NCI-H345 treated with DMSO at 0.1 percent for 48 hours (cell line): ENCODE measurements around the gene PPHLN1.
"Not testable (repeated sequence)": the region's sequence is repeated elsewhere in the genome, so short reads cannot be mapped to it uniquely, and the experiment has no call there.

Experiments
- DNase-seq: peaks from one replicate; lab custom pipeline; 2025; ENCODE audit not compliant: unreplicated experiment; lab: John Stamatoyannopoulos, UW

The PPHLN1 gene

DNA sequence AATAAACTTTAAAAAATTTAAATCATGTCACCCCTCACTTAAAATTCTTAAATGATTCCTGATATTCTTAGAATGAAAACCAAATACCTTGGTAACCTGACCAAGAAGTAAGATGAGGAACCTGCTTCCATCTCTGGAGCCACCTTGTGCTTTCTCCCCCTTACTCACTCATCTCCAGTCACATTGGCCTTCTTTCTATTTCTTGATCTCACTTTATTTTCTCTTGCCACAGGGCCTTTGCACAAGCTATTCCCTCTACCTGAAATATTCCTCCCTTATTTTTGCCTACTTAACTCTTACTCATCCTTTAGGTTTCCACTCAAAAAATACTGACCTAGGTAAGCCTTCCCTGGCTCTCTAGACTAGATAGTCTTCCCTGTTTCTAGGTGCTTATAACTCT lies 5.2 kb upstream of the PPHLN1 start:
- DNase-seq: no peak

DNA sequence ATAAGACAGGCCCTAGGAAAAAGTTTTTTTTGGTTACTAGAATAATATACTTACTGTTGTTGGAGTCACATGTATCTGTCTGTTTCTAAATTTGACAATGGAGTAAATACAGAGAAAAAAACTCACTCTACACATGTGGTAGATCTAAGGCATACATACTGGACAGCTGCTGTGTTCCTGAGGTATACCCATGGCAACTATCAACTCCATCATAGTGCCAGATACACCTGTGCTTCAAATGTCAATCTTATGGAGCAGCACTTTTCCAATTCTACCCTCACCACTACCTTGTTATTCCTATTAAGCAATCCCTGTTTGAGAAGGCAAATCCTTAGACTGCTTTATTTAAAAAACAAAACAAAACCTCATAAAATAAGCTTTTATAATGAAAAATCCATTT lies 3.4 kb upstream of the PPHLN1 start:
- DNase-seq: no peak

DNA sequence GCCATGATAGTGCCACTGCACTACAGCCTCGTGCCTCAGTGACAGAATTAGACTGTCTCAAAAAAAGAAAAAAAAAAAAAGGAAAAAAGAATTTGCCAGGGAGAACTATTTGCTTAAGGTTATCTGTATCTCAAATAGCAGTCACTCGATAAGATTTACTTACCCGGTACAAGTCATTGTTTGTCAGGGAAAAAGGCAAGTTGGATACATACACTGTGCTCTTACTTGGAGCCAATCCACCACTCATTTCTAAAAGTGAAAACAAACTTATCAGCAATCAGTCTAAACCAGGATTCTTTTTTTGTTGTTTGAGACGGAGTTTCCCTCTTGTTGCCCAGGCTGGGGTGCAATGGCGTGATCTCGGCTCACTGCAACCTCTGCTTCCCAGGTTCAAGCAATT lies 2.1 kb upstream of the PPHLN1 start:
- DNase-seq: no peak

DNA sequence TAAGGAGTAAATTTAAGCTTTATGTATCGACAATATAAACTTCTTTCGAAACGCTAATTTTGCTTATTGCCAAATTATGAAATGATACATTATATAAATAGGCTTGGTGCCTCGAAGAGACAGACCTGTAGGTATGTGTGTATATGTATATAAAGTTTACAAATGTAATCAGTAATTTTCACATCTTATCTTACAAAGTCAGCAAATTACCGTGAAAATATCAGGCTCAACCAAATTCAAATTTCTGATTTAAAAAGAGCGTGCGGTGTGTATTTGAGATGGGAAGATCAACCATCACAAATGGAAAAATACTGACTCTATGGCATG lies 678 bp upstream of the PPHLN1 start:
- DNase-seq: no peak

DNA sequence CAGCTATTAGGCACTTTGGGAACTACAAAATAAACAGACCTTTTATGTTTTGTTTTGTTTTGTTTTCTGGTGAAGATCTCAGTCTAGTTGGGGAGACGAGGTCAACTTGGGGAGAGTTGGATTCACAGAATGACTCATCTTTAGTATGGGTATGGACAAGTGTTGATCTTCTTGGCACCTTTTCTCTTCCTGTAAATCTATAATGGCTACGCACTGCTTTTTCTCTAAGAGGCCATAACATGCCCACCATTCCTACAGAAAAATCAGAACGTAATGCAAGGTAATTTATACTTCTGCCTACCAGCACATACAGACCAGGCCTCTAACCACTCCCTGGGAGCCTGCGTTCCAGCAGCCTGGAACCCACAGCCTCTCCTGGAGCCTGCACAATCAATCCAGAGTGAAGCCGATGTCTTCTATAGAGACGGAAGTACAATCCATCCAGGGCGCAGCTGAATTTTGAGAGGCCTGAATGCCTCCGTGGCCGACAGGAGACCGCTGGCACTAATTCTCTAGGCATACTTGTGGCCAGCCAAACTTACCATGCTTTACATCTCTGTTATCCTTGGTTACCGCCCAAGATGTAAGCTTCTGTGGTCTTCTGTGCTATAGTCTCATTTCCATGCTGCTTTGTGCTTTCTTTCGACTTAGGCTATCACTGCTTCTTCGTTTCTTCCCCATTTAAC lies 717 bp downstream of the PPHLN1 start:
- no peak for DNase-seq

DNA sequence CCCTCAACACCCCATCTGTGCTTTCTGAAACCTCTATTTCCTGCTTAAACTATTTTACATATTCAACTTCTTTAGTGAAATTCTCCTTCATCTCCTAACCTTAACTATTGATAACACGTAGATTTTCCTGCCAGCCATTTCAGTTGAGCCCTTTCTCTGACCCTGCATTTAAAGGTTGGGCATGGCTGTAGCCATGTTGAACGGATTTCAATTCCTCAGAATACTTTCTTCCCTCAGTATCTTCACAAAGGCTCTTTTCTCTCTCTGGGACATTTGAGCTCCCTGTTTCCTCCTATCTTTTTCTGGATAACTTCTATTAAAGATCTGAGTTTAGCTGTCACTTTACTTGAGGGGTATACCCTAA lies 1.2 kb downstream of the PPHLN1 start:
- no peak for DNase-seq

DNA sequence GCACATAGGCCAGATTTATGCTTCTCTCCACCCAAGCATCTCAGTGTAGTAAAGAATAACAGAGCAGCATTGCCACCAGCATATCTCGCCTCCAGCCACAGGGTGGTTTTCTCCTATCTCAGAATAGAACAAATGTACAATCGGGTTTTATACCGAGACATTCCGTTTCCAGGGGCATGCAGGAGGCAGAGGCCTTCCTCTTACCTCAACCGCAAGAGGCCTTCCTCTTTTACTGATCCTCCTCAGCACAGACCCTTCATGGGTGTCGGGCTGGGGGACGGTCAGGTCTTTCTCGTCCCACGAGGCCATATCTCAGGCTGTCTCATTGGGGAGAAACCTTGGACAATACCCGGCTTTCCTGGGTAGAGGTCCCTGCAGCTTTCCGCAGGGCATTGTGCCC lies 4.1 kb downstream of the PPHLN1 start:
- not testable (repeated sequence) for DNase-seq

DNA sequence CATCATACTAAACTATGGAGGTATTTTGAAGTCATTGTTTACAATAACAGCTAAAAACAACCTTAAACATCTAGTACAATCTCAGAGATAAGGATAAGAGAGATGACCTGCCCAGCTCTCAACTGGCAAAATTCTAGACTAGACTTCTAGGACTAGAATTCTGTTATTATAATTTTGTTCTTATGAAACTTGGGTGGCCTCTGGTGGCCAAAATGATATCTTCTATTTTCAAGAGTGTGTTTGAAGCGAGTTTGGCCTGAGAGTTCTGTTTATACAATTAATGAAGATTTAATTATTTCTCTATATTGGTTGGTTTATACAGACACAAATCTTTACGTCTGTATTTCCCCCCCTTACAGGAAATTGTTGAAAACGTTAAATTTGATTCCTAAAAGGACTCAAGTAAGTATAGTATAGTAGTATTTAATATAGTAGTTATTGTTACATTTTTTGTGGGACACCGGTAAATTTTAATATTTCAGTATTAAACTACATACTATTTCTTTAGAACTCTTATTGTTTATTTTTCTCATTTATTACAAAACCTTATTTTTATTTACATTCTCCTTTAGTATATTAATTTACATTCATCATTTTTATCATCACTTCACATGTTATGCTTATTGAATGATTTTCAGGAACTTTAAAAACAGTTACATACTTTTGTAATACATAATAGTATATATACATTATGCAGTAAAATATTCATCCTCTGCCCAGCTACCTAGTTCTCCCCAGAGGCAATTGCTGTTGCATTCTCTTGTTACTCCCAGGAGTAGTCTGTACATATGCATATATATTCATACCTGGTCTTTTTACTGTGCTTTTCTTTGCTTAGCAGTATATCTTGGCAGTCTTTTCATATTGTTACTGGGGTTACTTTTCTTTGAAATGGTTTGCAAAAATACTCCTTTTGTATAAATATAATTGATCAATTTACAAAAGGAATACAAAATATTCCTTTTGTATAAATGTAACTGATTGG lies 6.6 kb downstream of the PPHLN1 start:
- no peak for DNase-seq

DNA sequence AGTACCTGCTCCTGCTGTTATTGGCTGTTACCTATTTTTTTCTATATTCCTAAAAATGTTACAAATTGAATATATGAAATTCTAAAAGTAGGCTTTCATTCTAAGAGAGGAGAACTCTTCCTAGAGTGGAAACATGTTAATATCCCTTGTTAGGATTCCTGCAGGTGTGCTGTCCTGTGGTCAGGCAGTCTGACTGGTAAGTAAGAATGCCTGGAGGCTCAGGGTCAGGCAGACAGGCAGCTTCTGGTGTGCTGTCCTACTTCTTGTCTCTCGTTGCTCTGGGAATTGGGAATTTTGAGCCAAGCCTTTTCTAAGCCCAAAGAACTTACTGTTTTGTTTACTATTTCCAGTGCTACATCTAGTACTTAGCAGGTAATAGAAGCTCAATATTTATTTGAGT lies 10.3 kb downstream of the PPHLN1 start:
- no peak for DNase-seq

DNA sequence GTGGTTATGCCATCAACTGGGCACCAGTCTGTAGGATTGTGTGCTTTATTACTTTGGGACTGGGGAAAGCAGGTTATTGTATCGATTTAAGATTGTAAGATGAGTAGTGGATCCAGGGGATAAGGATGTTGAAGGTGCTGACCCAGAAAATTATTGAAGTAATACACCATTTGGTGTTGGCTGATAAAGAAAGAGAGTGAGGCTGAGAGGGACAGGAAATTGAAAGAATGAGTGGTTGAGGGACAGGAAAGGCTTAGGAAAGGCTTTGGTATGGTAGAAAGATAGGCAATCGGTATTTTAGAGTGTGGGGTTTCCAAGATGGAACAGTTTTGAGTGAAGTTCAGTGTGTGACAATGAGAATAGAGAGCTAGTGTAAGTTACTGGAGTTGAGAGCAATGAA lies 12.3 kb downstream of the PPHLN1 start:
- no peak for DNase-seq

DNA sequence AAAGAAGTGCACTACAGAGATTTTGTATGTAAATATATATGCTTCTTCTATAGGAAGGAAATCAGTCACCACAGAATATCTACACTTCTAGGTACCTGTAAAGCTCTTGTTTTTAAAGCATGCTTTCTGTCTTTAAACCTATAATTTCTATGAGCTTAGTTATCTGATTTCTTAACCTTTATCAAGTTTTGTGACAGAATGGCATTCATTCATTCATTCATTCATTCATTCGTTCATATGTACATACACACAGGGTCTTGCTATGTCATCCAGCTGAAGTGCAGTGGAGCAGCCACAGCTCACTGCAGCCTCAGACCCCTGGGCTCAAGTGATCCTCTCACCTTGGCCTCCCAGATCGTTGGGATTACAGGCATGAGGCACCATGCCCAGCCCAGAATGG lies 16.1 kb downstream of the PPHLN1 start:
- no peak for DNase-seq

DNA sequence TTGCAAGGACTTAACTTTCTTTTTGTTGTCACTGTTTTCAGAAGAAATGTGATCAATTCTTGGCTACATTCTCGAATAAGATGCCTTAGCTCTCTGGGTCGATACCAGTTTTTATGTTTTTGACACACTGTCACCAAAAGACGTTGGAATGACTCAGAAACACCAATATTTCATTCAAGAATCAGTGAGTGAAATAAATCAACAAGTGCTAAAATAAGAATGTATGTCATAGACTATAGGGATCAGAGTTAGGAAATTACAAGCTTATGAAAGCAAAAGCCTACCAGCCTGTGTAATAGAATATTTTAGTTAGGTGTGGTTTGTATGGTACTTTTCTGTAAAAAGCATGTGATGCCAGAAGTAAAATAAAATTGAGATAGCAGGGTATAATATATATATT lies 17.8 kb downstream of the PPHLN1 start:
- DNase-seq: no peak

DNA sequence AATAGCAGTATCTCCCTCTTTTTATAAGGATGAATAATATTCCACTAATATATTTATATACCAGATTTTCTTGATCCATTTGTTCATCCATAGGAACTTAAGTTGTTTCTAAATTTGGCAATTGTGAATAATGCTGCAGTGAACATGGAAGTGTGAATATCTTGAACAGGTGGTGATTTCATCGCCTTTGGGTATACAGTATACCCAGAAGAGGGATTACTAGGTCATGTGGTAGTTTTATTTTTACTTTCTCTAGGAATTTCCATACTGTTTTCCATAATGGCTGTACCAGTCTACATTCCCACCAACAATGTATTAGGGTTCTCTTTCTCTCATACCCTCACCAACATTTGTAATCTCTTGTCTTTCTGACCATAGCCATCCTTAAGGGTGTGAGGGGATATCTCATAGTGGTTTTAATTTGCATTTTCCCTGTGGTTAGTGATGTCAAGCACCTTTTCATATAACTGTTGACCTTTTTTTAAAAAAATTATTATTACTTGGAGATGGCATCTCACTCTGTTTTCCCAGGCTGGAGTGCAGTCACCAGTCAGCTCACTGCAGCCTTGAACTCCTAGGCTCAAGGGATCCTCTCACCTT lies 20.5 kb downstream of the PPHLN1 start:
- DNase-seq: no peak

DNA sequence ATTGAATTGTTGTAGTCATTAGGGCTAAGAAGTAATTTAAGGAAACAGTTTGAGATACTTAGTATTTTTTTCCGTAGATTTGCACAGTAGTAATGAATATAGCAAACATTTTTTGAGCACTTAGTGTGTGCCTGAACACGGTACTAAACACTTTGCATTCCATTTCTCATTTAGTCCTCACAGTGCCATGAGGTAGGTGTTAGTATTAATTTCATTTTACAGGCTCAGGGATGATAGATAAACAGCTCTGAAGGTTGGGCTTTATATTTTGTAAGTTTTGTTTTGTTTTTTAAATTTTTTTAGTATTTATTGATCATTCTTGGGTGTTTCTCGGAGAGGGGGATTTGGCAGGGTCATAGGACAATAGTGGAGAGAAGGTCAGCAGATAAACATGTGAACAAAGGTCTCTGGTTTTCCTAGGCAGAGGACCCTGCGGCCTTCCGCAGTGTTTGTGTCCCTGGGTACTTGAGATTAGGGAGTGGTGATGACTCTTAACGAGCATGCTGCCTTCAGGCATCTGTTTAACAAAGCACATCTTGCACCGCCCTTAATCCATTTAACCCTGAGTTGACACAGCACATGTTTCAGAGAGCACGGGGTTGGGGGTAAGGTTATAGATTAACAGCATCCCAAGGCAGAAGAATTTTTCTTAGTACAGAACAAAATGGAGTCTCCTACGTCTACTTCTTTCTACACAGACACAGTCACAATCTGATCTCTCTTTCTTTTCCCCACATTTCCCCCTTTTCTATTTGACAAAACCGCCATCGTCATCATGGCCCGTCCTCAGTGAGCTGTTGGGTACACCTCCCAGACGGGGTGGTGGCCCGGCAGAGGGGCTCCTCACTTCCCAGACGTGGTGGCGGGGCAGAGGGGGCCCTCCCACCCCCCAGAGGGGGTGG lies 23.4 kb downstream of the PPHLN1 start:
- DNase-seq: not testable (repeated sequence)

DNA sequence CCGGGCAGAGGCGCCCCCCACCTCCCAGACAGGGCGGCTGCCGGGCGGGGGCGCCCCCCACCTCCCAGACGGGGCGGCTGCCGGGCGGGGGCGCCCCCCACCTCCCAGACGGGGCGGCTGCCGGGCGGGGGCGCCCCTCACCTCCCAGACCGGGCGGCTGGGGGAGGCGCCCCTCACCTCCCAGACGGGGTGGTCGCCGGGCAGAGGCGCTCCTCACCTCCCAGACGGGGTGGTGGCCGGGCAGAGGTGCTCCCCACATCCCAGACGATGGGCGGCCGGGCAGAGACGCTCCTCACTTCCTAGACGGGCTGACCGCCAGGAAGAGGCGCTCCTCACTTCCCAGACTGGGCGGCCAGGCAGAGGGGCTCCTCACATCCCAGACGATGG lies 24.0 kb downstream of the PPHLN1 start:
- DNase-seq: not testable (repeated sequence)

DNA sequence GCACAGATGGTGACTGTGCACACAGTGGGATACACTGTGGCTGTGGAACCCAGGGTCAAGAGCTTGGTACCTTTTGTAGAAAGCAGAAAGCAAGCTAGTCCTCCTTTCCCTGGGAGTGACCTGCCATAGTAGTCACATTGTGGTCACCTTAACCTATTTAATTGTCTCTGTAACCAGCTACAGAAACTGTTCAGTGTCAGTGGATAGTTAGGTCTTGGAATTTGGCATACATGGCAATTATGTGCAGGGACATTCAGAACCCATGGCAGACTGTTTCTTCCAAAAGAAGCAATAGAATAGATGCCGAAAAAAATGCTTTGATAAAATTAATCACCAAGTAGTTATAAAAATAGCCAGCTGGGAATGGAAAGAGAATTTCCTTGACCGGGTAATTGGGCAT lies 30.4 kb downstream of the PPHLN1 start:
- no peak for DNase-seq

DNA sequence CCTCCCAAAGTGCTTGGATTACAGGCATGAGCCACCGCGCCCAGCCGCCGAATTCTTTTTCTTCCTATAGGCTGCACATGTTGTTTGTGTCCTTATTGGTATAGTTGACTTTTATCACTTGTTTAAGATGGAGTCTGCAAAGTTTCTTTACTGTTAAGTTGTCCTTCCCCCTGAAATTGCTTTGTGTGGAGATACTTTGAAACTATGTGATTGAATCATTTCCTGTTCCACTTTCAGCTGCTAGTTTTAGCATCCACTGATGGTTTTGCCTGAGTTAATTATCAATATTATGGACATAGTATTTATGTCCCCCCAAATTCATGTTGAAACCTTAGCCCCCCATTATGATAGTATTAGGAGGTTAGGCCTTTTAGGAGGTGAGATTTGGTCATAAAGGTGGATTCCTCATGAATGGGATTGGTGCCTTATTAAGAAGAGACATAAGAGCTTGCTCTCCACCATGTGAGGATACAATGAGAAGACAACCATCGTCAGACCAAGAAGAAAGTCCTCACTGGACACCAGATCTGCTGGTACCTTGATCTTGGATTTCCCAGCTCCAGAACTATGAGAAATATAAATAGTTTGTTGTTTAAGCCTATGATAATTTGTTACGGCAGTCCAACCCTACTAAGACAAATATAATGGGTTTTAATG lies 34.9 kb downstream of the PPHLN1 start:
- no peak for DNase-seq

DNA sequence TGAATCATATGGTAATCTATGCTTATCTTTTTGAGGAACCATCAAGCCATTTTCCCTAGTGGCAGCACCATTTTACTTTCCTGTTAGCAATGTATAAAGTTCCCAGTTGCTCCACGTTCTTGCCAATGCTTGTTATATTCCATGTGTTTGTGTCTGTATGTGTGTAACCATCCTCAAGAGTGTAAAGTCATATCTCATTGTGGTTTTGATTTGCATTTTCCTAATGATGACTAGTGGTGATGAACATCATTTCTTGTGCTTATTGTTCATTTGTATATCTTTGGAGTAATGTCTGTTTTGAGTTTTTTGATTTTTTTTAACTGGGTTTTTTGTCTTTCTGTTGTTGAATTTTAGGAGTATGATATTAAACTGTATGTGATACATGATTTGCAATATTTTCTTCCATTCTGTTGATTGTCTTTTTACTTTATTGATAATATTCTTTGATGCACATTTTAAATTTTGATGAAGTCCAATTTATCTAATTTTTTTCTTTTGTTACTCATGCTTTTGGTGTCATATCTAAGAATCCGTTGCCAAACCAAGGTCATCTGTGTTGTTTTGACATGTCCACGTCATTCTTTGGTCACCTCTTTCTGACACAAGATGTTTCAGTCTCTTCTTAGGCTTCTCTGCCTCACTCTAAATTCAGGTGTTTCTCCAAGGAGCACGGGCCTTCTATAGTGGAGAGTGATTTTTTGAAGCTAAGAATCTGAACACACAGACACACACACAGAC lies 36.1 kb downstream of the PPHLN1 start:
- no peak for DNase-seq

DNA sequence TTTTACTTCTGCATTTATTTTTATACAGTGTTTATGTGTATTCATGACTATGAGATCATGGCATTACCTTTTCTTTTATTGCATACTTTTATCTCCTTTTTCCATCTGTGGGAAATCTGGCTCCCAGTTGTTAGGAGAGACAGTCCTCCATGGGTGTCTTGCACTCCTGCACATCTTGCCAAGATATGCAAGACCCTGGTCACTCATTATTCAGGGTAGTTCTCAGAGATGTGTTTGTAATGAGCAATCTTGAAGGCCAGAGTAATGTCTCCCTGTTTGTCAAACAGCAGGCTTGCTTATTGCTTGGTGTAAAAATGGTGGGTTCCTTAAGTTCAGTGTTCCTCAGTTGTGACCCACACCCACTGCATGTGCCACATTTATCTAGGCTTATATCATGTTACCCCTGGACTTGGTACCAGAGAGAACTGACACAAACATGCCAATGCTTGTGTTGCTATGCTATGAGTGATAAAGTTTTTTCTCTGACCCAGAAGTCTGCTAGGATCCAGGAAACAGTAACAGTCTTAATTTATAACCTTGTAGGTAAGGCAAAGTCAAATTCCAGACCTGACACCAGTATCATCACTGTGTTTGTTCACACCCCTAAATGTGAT lies 36.8 kb downstream of the PPHLN1 start:
- no peak for DNase-seq

DNA sequence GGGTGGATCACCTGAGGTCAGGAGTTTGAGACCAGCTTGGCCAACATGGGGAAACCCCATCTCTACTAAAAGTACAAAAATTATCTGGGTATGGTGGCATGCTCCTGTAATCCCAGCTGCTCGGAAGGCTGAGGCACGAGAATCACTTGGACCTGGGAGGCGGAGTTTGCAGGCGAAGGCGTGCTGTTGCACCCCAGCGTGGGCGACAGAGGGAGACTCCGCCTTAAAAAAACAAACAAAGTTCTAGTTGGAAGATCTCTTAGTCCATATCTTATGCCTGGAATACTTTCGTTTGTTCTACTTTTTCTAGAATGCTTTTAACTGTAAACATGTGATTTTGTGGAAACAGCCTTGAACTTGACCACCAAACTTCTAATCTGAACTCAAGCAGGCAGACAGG lies 38.7 kb downstream of the PPHLN1 start:
- no peak for DNase-seq
